PFSK-1 (cell line): ENCODE data around the gene NKAIN2.

Experiments
- FOXP2 ChIP-seq: optimal IDR thresholded peaks from 2 replicates; pipeline ENCODE3; 2011; ENCODE audit warnings: borderline replicate concordance, control low read depth, inconsistent platforms; ENCODE audit not compliant: insufficient read depth; ENCODE audit errors: extremely low read length, extremely low read depth
- POLR2AphosphoS5 ChIP-seq: IDR thresholded peaks from 2 replicates; pipeline ENCODE4 v1.6.1; 2012; ENCODE audit warnings: low read depth, mild to moderate bottlenecking, control low read depth, low read length, moderate library complexity
- REST ChIP-seq, 2 experiments: IDR thresholded peaks; 2 replicates each; pipeline versions ENCODE4 v1.6.1 to v1.8.0; 2011 to 2012; ENCODE audit warnings: low read depth in 2 of 2, low read length in 2 of 2, control low read depth in 1 of 2, inconsistent platforms in 1 of 2, mild to moderate bottlenecking in 1 of 2, moderate library complexity in 1 of 2; ENCODE audit not compliant: insufficient read depth in 1 of 2
- SIN3A ChIP-seq: IDR thresholded peaks from 2 replicates; pipeline ENCODE4 v1.6.1; 2012; ENCODE audit warnings: mild to moderate bottlenecking, low read length, moderate library complexity, borderline replicate concordance; ENCODE audit not compliant: insufficient read depth

DNA sequence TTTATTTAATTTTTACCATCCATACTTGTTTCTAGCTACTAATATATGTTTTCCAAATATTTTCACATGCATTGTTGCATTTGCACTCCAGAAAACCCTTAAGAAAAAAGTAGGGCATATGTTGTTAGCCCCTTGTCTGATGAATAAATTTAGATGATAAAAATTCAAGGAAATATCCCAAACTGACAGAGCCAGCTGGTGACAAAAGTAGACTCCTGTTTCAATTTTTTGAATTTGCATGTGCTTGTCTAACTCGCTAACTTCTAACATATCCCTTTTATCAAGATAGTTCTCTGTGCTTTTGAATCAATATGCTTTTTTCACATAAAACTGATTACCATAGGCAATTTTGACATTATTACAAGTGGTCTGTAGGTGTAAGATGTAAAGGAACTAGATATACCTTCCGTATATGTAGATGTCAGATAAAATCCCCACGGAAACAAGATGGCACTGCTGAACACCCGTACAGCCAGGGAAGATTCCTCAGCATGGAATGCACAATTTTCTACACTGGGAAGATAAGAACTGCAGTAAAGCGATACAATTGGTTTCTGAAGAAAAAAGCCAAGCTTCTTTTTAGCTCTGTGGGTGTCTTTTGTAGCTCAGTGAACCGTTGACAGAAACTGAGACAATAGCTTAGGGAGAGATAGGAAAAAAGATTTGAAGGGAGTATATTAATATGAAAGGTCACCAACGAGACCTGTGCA, 721.0 kb downstream of the NKAIN2 start:
- TF ChIP-seq SIN3A (no peak), POLR2AphosphoS5 (no peak), FOXP2 (no peak), REST (IDR thresholded peaks at IDR 0.05; ENCODE audit: insufficient read depth in 1 of 2, low read depth in 2 of 2, low read length in 2 of 2) (no peak)
